NCI-H2171 treated with DMSO at 0.1 percent for 48 hours (cell line): Measurements from ENCODE around the gene EIF4ENIF1.
"Not testable (repeated sequence)": the region's sequence is repeated elsewhere in the genome, so short reads cannot be mapped to it uniquely, and the experiment has no call there.

Source experiments
- DNase-seq: peaks from one replicate; lab custom pipeline; 2025; lab: John Stamatoyannopoulos, UW

Gene EIF4ENIF1, protein sequence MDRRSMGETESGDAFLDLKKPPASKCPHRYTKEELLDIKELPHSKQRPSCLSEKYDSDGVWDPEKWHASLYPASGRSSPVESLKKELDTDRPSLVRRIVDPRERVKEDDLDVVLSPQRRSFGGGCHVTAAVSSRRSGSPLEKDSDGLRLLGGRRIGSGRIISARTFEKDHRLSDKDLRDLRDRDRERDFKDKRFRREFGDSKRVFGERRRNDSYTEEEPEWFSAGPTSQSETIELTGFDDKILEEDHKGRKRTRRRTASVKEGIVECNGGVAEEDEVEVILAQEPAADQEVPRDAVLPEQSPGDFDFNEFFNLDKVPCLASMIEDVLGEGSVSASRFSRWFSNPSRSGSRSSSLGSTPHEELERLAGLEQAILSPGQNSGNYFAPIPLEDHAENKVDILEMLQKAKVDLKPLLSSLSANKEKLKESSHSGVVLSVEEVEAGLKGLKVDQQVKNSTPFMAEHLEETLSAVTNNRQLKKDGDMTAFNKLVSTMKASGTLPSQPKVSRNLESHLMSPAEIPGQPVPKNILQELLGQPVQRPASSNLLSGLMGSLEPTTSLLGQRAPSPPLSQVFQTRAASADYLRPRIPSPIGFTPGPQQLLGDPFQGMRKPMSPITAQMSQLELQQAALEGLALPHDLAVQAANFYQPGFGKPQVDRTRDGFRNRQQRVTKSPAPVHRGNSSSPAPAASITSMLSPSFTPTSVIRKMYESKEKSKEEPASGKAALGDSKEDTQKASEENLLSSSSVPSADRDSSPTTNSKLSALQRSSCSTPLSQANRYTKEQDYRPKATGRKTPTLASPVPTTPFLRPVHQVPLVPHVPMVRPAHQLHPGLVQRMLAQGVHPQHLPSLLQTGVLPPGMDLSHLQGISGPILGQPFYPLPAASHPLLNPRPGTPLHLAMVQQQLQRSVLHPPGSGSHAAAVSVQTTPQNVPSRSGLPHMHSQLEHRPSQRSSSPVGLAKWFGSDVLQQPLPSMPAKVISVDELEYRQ

DNA sequence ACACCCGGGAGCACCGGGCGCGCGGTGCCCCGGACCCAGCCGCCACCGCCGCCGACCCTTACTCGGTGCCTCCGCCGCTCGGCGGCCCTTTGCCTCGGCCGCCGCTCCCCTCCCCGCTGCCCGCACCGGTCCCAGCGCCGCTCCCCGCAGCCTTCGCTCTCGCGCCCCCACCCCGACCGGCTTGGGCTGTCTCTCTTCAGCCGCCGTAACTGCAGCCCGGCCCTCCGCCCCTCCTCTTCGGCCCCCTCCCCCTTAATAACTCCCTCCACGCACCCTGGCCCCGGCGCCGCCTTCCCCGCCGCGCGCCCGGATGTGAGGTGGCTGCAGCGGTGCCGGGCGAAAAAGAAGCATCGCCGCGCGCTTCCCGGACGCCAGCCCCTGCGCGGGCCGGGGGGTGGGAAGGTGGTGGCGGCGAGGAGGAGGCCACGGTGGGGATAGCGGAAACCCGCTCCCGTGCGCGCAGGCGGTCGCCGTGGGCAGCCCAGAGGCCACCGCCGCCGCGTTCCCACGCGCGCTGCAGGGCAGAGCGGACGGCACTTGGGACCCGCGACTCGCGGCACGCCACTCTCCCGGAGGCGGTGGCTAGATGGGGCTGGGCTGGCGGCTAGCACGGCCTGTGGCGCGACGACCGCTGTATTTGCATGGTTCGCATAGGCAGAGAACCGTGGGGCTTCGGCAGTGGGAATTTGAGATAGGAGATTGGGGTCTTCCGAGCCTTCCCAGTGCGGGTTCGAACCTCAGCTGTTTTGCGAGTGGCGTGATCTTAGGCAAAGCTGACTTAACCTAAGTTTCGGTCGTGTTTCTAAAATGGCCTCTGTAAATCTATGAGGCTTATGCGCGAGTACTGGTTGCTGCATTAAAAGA is at the start of gene EIF4ENIF1:
TSS of gene EIF4ENIF1 (minus strand) at position 211 of the 864 bp plus-strand sequence. CDS start 1,124 bp downstream, outside the sequence.
- DNase-seq, result peak; percentile 75

- DNase-seq, result no peak
Measured at GRCh38 chr22:31538815-31539214, 49.2 kb upstream of the EIF4ENIF1 start.

DNA sequence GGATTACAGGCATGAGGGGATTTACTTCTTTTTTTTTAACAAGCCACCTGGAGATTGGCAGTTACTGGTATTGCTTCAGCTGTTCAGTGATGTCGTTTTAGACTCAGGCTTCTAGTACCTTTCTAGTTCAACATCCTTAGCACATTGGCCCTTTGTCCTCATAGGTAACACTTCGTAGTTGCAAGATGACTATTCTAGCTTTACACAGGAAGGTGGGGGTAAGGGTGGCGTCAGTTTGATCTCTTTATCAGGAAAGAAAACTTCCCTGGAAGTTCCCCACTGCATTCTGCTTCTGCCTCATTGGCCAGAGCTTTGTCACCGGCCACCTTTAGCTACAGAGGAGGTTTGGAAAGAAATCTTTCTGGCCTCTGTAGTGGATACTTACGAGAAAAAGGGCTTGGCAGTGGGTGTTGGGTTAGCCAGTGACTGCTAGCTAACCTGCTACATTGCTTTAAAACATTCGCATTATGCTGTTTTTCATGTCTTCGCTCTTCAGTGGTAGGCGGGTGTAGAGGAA is 47.4 kb upstream of the EIF4ENIF1 start:
- no peak for DNase-seq

DNA sequence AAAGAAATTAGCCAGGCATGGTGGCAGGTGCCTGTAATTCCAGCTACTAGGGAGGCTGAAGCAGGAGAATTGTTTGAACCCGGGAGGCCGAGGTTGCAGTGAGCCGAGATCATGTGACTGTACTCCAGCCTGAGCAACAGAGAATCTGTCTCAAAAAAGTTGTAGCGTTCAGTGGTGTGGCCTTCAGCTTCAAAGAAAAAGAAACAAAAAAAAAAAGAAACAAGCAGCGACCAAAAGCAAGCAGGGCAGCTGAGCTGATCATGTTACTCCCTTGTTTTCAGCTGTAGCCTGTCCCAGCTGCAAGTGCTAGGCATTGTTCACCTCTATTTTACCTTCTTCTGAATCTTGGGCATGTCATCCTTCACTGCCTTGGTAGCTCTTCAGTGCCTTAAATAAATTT is 43.7 kb upstream of the EIF4ENIF1 start:
- no peak for DNase-seq

DNA sequence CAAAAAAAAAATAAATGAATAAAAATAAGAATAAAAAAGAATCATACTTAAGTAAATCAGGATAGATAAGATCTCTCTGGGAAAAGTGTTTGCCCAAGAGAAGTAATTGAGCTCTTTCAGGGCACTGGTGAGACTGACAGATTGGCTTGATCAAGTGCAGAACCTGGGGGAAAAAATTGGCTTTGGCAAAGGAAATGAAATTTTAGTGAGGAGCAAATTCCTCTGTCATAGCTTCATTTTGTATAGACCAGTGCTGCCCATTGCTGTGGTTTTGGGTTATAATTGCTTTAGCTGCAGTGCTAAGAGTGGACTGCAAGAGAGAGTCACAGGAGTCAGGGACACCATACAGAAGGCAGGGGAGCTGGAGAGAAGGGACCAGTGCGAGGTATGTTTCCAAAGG is 42.4 kb upstream of the EIF4ENIF1 start:
- DNase-seq, result no peak

DNA sequence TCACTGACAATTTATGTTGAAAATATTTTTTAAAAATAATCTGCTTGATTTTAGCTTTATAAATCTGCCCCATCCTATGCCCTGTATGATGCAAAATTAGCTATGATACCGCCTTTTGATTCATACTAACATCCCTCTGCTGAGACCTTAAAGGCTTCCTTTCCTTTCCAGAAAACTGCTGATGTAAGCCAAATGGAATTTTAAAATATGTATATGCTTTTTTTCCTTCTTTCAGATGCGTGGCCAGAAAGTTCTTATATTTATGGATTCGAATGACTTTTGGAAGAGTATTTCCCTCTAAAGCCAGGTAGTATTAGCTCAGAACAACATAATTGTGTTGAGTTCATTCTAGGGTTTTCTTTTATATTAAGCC is 41.2 kb upstream of the EIF4ENIF1 start:
- DNase-seq, result no peak

DNA sequence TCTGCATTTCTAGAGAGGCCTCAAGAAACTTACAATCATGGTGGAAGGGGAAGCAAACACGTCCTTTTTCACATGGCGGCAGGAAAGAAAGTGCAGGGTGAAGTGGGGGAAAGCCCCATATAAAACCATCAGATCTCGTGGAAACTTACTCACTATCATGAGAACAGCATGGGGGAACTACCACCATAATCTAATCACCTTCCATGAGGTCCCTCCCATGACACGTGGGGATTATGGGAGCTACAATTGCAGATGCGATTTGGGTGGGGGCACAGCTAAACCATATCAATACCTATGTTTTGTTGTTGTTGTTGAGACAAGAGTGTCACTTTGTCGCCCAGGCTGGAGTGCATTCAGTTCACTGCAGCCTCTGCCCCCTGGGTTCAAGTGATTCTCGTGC is 36.6 kb upstream of the EIF4ENIF1 start:
- DNase-seq, result no peak

- DNase-seq, result not testable (repeated sequence)
Measured at GRCh38 chr22:31524132-31524531, 34.5 kb upstream of the EIF4ENIF1 start.

- DNase-seq, result no peak
Measured at GRCh38 chr22:31520051-31520450, 30.4 kb upstream of the EIF4ENIF1 start.

DNA sequence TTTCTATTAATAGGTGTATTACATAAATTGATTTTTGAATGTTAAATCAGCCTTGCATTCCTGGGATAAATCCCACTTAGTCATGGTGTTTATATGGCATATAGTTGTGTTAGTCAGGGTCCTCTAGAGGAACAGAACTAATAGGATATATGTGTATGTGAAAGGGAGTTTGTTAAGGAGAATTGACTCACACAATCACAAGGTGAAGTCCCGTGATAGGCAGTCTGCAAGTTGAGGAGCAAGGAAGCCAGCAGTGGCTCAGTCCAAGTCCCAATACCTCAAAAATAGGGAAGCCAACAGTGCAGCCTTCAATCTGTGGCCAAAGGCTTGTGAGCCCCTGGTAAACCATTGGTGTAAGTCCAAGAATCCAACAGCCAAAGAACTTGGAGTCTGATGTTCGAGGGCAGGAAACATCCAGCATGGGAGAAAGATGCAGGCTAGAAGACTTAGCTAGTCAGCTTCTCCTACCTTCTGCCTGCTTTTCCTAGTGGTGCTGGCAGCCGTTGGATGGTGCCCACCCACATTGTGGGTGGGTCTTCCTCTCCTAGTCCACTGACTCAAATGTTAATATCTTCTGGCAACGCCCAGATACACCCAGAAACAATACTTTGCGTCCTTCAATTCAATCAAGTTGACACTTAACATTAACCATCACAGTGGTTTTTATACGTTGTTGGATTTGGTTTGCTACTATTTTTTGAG is 19.6 kb upstream of the EIF4ENIF1 start:
- DNase-seq, result no peak

DNA sequence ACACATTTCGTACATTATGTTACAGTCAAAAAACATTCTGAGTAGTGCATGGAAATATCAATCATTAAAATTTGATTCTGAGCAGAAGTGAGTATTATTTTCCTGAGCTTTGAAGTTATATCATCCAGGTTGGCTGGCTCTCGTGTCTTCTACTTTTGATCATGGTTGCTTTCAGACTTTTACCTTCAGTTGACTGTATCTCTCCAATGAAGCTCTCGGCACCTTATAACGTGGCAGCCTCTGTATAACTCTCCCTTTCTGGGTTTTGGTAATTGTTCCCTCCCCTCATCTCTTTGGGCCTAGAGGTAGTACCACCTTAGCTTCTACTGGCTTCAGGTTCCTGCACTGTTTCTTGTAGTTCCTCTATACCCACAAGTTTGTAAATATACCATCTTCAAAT is 18.9 kb upstream of the EIF4ENIF1 start:
- no peak for DNase-seq

DNA sequence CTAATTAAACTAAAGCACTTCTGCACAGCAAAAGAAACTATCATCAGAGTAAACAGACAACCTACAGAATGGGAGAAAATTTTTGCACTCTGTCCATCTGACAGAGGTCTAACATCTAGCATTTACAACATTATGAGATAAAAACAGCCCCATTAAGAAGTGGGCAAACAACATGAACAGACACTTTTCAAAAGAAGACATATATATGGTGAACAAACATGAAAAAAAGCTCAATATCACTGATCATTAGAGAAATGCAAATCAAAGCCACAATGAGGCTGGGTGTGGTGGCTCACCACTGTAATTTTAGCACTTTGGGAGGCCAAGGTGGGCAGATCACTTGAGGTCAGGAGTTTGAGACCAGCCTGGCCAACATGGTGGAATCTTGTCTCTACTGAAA is 17.9 kb upstream of the EIF4ENIF1 start:
- DNase-seq, result not testable (repeated sequence)

- no peak for DNase-seq
Measured at GRCh38 chr22:31504282-31504681, 14.6 kb upstream of the EIF4ENIF1 start.

GRCh38 chr22:31503211-31503964 is 13.7 kb upstream of the EIF4ENIF1 start:
- DNase-seq, result peak; percentile 48

DNA sequence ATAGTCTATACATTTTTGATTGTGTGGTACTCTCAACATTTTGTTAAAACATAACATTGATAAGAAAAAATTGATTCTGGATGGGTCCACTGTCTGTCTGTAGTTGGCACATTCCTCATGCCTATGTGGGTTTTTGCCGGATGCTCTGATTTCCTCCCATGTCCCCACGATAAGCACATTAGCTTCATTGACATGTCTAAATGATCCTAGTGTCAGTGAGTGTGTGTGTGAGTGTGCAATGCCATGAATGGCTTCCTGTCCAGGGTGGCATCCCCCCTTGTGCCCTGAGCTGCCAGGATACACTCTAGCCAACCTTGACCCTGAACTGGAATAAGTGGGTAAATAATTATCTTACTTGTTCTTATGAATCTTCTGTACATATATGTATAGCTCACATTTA is 12.1 kb upstream of the EIF4ENIF1 start:
- no peak for DNase-seq

DNA sequence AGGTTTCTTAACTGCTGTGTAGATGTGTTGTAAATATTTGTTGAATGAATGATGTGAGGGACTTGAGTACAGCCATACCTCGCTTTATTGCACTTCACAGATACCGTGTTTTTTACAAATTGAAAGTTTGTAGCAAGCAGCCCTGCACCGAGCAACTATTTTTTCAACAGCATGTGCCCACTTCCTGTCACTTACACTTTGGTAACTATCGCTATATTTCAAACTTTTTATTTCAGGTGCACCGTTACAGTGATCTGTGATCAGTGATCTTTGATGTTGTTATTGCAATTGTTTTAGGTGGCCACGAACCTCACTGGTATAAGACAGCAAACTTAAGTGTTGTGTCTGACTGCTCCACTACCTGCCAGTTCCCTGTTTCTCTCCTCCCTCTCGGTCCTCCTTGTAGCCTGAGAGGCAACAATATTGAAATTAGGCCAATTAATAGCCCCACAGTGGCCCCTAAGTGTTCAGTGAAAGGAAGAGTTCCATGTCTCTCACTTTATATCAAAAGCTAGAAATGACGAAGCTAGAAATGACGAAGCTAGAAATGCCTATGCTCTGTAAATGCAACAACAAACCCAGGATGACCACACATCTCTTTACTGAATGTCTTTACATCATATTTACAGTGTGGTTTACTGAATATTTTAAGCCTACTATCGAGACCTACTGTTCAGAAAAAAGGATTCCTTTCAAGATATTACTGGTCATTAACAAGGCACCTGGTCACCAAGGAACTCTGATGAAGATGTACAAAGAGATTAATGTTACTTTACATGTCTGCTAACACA is 7.7 kb upstream of the EIF4ENIF1 start:
- DNase-seq, result no peak

- DNase-seq, result no peak
Measured at GRCh38 chr22:31496735-31497146, 7.1 kb upstream of the EIF4ENIF1 start.

- DNase-seq, result peak; percentile 88
Measured at GRCh38 chr22:31496007-31496734, 6.5 kb upstream of the EIF4ENIF1 start, which contains the start of gene SFI1. Gene SFI1 (plus strand): TSS chr22:31496536. CDS start chr22:31508285, 11,749 bp downstream.

GRCh38 chr22:31495343-31495742 is 5.7 kb upstream of the EIF4ENIF1 start:
- no peak for DNase-seq
